ENCODE measurements around the gene LRRC41.
A peak's percentile ranks its signal among the peaks of the same experiment; 100 is the strongest.
"Not testable (repeated sequence)": the region's sequence is repeated elsewhere in the genome, so short reads cannot be mapped to it uniquely, and the experiment has no call there.

LRRC41 gene

DNA sequence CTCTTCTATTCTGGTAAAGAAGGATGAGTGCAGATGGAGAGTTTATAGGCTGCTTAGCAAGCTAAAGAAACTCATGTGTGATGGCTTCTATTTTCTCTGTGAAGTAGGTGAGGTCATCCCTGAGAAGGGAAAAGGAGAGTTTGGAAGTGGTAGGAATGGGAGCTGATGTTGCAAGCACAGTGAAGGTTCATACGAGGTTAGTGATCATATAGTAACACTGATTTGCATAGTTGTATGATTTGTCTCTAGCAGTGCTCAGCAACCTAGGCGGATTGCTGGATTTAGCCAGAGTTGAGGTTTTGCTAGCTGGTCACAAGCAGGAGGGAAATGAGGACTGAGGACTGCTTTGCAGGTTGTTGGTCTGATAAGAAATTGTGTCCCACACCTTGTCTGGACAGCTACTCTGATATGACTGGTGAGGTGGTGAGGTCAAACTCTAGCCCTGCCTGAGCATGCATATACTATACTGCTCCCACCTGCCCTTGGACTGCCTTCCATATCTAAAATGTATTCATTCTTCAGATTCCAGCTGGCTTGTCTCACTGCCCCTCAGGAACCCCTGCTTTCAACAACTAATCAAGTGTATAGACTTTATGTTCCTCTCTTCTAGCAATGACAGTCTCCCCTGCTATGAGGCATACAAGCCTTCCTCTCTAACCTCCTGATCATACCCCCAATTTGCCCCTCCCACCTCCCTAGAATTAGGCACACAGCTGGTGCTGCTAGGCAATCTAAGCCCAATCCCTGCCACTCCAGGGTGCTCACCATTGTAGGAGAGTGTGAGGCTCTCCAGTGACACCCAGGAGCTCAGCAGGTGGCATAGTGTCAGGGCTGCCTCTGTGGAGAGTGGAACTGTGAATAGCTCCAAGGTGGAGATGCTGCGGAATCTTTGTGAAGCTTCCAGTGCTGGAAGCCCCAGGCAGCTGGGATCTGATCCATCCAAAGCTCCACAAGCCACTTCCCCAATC lies 18.5 kb downstream of the LRRC41 start:
- no peak for DNase-seq

GRCh38 chr1:46284058-46284457 lies 19.4 kb downstream of the LRRC41 start:
- no peak for DNase-seq

GRCh38 chr1:46281021-46281420 lies 22.4 kb downstream of the LRRC41 start:
- no peak for DNase-seq

GRCh38 chr1:46280092-46280491 lies 23.3 kb downstream of the LRRC41 start:
- DNase-seq: no peak

GRCh38 chr1:46278807-46279206 lies 24.6 kb downstream of the LRRC41 start:
- no peak for DNase-seq

DNA sequence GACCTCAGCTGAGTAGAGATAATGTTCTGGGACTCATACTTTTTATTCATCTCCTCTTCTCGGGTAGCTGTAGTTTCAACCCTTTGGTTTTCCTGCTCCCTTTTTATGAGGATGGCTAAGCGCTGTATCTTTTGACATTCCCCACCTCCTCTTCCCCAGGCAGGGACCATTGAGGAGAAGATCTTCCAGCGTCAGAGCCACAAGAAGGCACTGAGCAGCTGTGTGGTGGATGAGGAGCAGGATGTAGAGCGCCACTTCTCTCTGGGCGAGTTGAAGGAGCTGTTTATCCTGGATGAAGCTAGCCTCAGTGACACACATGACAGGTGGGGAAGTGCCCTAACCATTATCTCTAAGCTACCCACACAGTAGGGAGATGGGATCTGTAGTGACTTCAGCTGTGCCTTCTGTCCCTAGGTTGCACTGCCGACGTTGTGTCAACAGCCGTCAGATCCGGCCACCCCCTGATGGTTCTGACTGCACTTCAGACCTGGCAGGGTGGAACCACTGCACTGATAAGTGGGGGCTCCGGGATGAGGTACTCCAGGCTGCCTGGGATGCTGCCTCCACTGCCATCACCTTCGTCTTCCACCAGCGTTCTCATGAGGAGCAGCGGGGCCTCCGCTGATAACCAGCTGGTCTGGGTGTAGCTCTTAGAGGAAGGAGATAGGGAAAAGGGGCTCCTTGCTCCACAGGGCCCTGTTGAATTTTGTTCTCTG lies 25.6 kb downstream of the LRRC41 start:
- DNase-seq: no peak

DNA sequence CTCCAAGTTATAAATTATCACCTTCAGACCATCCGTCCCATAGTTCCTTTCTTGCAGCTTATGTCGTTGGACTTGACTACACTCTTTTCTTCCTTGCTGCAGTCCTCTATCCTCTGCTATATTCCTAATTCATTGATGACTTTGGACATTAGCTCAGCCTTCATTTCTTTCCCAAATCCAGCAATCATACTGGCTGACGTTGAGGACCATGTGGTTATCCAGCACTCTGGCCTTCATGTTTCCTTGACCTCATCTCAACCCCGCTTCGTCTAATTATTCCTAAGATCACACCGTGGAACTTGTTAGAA lies 28.4 kb downstream of the LRRC41 start:
- DNase-seq: no peak

DNA sequence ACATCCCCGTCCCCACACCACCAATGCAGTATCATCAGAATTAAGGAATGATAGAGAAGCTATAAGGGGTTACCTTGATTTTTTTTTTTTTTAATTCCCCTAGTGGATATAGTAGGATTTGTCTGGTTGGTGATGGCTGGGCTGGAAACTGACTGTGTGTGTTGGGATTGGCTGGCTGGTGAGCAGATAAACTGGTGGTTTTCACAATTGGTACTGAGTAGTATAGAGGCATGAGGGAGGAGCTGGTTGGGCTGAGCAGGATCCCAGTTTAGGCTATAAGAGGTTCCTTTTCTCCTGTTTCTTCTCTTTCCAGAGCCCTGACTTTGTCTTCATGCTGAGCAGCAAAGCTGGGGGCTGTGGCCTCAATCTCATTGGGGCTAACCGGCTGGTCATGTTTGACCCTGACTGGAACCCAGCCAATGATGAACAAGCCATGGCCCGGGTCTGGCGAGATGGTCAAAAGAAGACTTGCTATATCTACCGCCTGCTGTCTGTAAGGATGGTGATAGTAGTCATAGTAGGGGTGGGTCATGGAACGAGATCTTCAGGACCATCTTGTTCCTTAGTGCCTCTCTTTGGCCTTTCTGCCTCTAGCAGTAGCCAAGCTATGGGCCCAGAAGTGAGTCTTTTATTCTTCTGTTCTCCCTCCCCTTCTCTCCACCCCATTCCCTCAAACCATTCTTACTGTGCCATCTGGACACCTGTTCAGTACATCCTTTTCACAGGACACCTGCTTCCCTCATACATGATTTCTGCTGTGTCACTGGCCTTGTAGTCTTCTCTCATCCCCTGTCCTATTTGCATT lies 29.0 kb downstream of the LRRC41 start:
- no peak for DNase-seq

GRCh38 chr1:46268578-46268977 lies 34.8 kb downstream of the LRRC41 start:
- DNase-seq: no peak

DNA sequence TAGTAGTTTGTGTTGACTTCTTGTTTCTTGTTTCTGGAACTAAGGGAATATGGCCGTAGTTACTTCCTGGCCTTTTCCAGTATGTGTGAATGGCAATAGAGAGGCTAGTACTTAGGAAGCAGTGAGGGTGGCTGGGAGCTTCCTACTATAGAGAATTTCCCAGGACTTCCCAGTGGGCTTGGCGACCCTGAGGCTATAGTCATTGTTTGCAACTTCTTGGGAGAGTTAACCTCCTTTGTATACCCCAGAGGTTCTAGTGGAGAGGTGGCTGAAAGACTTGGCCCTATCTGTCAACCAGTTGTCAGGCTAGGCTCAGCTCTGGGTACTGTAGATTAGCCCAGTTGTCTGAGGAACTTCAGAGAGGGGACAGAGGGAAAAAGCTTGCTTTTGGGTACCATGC lies 40.3 kb downstream of the LRRC41 start:
- no peak for DNase-seq

DNA sequence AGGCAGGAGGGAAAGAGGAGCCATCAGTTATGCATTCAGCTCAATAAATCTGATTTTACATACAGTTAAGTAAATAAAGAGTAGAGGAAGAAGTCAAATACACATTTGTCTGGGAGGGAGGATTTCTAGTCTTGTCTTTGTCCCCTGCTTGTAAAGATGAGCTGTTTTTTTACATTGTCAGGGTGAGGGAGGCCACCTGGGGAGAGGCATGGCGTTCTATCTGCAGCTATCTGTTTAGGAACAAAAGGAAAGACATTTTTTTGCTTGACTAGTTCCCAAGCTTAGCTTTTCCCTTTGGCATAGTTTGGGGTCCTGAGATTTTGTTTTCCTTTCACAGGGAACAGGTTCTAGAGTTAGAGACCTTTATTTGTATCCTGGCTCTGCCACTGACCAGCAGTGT lies 40.9 kb downstream of the LRRC41 start:
- DNase-seq: no peak

DNA sequence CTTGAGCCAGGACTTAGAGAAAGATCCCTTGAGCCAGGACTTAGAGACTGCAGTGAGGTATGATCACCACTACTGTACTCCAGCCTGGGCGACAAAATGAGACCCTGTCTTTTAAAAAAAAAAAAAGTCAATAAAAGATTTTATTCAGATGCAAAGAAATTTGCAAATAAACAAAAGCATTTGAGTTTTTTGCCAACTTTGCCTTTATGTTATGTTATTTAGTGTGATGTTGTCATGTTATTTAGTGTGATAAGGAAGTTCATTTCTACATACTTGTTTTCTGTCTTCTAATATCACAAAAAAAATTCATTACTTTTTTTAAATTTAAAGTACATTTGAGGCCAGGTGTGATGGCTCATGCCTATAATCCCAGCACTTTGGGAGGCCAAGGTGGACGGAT lies 46.9 kb downstream of the LRRC41 start:
- DNase-seq: no peak

GRCh38 chr1:46254668-46255067 lies 48.7 kb downstream of the LRRC41 start:
- DNase-seq: no peak

DNA sequence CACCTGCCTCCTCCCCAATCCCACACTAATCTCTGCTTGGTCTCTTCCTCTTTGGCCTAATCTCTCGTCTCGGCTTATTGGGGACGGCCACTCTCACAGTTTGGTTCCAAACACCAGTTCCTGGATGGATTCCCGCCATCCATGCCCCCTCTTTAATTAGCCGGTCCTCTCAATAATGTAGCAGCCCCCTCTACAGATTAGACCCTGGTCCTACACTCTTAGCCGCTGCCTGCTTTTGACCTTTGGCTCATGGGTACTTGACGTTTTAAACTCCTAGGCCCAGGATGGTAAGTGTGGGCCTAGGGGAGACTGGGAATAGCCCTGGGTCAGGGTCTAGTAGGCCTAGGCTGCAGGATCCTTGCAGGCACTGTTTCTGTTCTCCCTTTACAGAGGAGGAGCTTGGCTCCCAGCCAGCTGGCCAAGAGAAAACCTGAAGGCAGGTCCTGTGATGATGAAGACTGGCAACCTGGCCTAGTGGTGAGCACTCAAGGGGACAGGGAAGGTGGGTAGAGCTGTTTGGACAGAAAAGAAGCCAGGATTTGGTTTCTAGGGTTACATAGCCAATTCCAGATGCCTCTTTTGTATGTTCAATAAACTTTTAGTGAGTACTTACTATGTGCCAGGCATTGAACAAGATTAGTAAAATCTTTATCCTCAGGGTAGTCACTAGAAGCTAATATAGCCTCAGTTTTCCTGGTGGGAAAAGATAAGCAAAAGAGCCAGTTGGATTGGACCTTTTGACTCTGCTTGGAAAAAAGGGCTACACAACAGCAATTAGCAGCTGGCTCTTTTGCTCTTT lies 55.1 kb downstream of the LRRC41 start:
- DNase-seq: no peak

- peak; percentile 88 for DNase-seq
Measured at GRCh38 chr1:46247436-46248121, 55.8 kb downstream of the LRRC41 start, which contains the start of gene RAD54L. Gene RAD54L, plus strand, starts transcription at chr1:46247763. Its CDS starts 643 bp downstream, at chr1:46248406.

GRCh38 chr1:46246548-46247435 lies 56.6 kb downstream of the LRRC41 start:
- peak; percentile 28 for DNase-seq

GRCh38 chr1:46246136-46246535 lies 57.3 kb downstream of the LRRC41 start:
- DNase-seq: not testable (repeated sequence)

DNA sequence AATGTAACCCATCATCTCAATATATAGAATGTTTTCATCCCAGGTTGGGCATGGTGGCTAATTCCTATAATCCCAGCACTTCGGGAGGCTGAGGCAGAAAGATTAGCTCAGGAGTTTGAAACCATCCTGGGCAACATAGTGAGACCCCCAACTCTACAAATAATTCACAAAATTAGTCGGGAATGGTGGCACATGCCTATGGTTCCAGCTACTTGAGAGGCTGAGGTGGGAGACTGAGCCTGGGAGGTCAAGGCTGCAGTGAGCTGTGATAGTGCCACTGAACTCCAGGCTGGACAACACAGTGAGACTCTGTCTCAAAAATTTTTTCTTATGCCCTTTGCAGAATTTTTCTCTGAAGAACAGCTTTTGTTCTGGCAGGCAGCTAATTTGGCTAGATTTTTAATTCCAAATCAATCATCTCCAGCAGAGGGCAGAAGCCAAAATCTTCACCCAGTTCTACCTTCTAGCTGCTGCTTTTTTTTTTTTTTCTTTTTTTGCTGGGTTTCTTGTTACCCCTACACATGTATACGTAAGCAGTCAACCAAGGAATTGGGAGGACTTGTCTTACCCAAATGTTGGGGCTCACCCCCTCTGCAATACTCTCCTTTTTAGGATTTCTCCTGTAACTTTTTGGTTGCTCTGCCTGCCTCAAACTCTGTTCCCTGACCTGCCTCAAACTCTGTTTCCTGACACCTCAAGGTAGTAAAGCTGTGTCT lies 58.6 kb downstream of the LRRC41 start:
- no peak for DNase-seq

DNA sequence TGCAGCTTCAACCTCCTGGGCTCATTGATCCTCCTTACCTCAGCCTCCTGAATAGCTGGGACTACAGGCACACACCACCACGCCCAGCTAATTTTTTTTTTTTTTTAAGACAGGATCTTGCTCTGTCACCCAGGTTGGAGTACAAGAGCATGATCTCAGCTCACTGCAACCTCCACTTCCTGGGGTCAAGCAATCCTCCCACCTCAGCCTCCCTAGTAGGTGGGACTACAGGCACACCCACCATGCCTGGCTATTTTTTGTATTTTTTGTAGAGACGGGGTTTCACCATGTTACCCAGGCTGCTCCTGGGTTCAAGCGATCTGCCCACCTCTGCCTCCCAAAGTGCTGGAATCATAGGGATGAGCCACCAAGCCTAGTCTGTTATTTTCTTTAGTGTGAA lies 59.6 kb downstream of the LRRC41 start:
- not testable (repeated sequence) for DNase-seq

GRCh38 chr1:46242918-46243317 lies 60.5 kb downstream of the LRRC41 start:
- no peak for DNase-seq
